Neural progenitor cell (in vitro differentiated cells): Measurements from ENCODE around the gene DRAM2.

Source experiments
- CTCF ChIP-seq: fragments of 200-600 bp; sonication (generic); IDR thresholded peaks from 2 replicates; pipeline ENCODE4 v1.5.1; 2017; ENCODE audit warnings: antibody characterized with exemption, mild to moderate bottlenecking
- EZH2 ChIP-seq: fragments of 200-600 bp; sonication (generic); IDR thresholded peaks from 2 replicates; pipeline ENCODE4 v1.6.1; 2017; ENCODE audit warnings: antibody characterized with exemption, mild to moderate bottlenecking, moderate library complexity

DNA sequence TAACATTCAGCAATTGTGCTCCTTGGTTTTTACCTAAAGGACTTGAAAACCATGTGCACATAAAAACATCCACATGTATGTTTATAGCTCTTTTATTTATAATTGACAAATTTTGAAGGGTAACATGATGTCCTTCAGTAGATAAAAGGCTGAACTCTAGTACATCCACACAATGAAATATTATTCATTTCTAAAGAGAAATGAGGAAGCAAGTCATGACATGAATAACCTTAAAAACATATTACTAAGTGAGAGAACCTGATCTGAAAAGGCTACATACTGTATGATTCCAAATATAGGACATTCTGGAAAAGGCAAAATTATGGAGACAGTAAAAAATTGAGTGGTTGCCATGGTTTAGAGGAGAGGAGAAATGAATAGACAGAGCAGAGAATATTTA, 50.3 kb downstream of the DRAM2 start:
- TF ChIP-seq CTCF, result no peak
- no peak for TF ChIP-seq EZH2
